Upper lobe of left lung (tissue), 6 donors: ENCODE results near the gene PCBP3. TPM values are rescaled to one million over a fixed set of nuclear protein-coding genes. Genes with fewer than 3 reads are reported as not detected.
"Not testable (repeated sequence)": the region's sequence is repeated elsewhere in the genome, so short reads cannot be mapped to it uniquely, and the experiment has no call there.

Experiments
- ATAC-seq, 2 donors: fragments of 200-7000 bp; cut with Tn5 transposase; one replicate each; pipeline ENCODE4 v1.9.1; 2022; ENCODE audit warnings: mild to moderate bottlenecking in 2 of 2, moderate library complexity in 2 of 2; ENCODE audit not compliant: low FRiP score in 2 of 2
- DNase-seq, 2 donors: peaks; one replicate each; pipeline ENCODE4 v3.0.0-alpha.2; 2019 to 2020
- H3K27ac ChIP-seq, 4 donors: fragments of 200-600 bp; sonication (generic); one replicate each; pipeline ENCODE4 v1.5.1; 2016 to 2019
- H3K27me3 ChIP-seq, 4 donors: fragments of 200-600 bp; sonication (generic); one replicate each; pipeline ENCODE4 v1.5.1; 2017 to 2019
- H3K36me3 ChIP-seq, 4 donors: fragments of 200-600 bp; sonication (generic); one replicate each; pipeline ENCODE4 v1.5.1; 2016 to 2019
- H3K4me1 ChIP-seq, 4 donors: fragments of 200-600 bp; sonication (generic); one replicate each; pipeline ENCODE4 v1.5.1; 2018 to 2019
- H3K4me3 ChIP-seq, 4 donors: fragments of 200-600 bp; sonication (generic); one replicate each; pipeline ENCODE4 v1.5.1; 2017 to 2019; ENCODE audit warnings: mild to moderate bottlenecking in 2 of 4, moderate library complexity in 1 of 4
- H3K9me3 ChIP-seq, 4 donors: fragments of 200-600 bp; sonication (generic); one replicate each; pipeline ENCODE4 v1.5.1; 2018 to 2019
- EP300 ChIP-seq, 4 donors: sonication (generic); formaldehyde crosslinking; IDR thresholded peaks; one replicate each; pipeline ENCODE4 v1.5.1; 2017; ENCODE audit warnings: antibody characterized with exemption in 4 of 4, control low read depth in 2 of 4
- POLR2A ChIP-seq, 4 donors: fragments of 450-650 bp; IDR thresholded peaks; one replicate each; pipeline ENCODE4 v1.5.1; 2016 to 2017; ENCODE audit warnings: antibody characterized with exemption in 4 of 4, mild to moderate bottlenecking in 2 of 4
- POLR2AphosphoS5 ChIP-seq, 2 donors: sonication (generic); formaldehyde crosslinking; IDR thresholded peaks; one replicate each; pipeline ENCODE4 v1.5.1; 2017; ENCODE audit warnings: antibody characterized with exemption in 2 of 2
- WGBS, 2 donors: methylation state at CpG; one replicate each; pipeline ENCODE4 v1.1.5; 2017 to 2018; 5-methylcytosine and 5-hydroxymethylcytosine counted together
- total RNA-seq, 6 donors: library from RNA; depleted of rRNA in 4 of 6; stranded (reverse); fragments of >200 nt in 4 of 6; gene quantifications; one replicate each; pipeline versions ENCODE4 v1.1.0 to v1.2.1, GENCODE V29; 2016 to 2021
- TF ChIP-seq, protein P1 (sequence below), 6 experiments: fragments of 450-650 bp in 4 of 6; fragments of 200-600 bp in 2 of 6; sonication (generic) in 2 of 6; IDR thresholded peaks; one replicate each; pipeline ENCODE4 v1.5.1; 2016 to 2019; ENCODE audit warnings: antibody characterized with exemption in 6 of 6
- donor health status: DM: no; HTN: no; CAD: no; lungs with moderate emphysema.
- donor health status: DM: no; HTN: yes; CAD: no; lungs with severe emphysema.

The PCBP3 gene
- total RNA-seq, 6 donors from 2014 or later = 0.78 to 10.5 (median 3.3) TPM

DNA sequence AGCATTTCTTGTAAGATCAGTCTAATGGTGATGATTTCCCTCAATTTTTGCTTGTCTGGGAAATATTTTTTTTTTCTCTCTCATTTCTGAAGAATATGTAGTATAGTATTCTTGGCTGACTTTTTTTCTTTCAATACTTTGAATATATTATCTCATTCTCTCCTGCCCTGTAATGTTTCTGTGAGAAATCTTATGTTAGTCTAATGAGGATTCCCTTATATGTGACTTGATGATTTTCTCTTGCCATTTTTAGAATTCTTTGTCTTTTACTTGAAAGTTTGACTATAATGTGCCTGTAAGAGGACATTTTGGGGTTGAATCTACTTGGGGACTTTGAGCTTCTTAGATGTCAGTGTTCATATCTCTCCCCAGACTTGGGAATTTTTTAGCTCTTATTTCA lies 40.0 kb upstream of the PCBP3 start:
- TF ChIP-seq POLR2A (IDR thresholded peaks at IDR 0.05) (no peak), EP300 (IDR thresholded peaks at IDR 0.05) (no peak), POLR2AphosphoS5 (IDR thresholded peaks at IDR 0.05) (no peak)
- TF ChIP-seq, protein P1, sequence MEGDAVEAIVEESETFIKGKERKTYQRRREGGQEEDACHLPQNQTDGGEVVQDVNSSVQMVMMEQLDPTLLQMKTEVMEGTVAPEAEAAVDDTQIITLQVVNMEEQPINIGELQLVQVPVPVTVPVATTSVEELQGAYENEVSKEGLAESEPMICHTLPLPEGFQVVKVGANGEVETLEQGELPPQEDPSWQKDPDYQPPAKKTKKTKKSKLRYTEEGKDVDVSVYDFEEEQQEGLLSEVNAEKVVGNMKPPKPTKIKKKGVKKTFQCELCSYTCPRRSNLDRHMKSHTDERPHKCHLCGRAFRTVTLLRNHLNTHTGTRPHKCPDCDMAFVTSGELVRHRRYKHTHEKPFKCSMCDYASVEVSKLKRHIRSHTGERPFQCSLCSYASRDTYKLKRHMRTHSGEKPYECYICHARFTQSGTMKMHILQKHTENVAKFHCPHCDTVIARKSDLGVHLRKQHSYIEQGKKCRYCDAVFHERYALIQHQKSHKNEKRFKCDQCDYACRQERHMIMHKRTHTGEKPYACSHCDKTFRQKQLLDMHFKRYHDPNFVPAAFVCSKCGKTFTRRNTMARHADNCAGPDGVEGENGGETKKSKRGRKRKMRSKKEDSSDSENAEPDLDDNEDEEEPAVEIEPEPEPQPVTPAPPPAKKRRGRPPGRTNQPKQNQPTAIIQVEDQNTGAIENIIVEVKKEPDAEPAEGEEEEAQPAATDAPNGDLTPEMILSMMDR (IDR thresholded peaks at IDR 0.05) = no peak
- no peaks in the 10 kb centered on the region for H3K27me3 ChIP-seq
- no peak for DNase-seq
- ATAC-seq = no peak
- peaks cover 0 to 13% (median 6%) of the 10 kb centered on the region in 4 donors for H3K9me3 ChIP-seq
- no peaks in the 10 kb centered on the region for H3K4me1 ChIP-seq
- H3K27ac ChIP-seq = no peak overlapping the region
- no peaks in the 10 kb centered on the region for H3K36me3 ChIP-seq
- H3K4me3 ChIP-seq = no peak overlapping the region

DNA sequence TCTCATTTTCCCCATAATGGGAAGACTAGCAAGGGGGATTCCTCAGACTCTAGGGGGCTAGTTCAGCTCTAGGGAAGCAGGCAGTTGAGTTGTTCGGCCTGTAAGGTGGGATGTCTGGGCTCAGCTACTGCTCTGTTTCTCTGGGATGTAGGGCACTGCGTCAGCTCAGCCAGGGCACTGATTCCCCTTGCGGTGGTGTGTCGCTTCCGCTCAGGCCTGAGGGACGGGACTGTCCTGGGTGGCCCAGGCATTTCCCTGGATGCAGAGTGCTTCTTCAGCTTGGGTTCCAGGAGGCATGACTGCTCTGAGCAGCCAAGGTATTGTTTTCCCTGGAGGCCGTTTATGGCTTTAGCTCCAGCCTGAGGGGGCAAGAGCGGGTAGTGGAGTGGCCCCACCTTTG lies 38.8 kb upstream of the PCBP3 start:
- not testable (repeated sequence) for H3K27me3 ChIP-seq, H3K4me1 ChIP-seq, H3K36me3 ChIP-seq, H3K27ac ChIP-seq, H3K4me3 ChIP-seq, ATAC-seq
- H3K9me3 ChIP-seq = peaks cover 0 to 13% (median 6%) of the 10 kb centered on the region in 4 donors
- peak in 1 of 2 donors; percentile 6 for DNase-seq
- 94% methylated on average over 6 of the region's 8 CpGs; no CpG with 5 or more reads in 1 of the 2 donors for WGBS, 2 donors

DNA sequence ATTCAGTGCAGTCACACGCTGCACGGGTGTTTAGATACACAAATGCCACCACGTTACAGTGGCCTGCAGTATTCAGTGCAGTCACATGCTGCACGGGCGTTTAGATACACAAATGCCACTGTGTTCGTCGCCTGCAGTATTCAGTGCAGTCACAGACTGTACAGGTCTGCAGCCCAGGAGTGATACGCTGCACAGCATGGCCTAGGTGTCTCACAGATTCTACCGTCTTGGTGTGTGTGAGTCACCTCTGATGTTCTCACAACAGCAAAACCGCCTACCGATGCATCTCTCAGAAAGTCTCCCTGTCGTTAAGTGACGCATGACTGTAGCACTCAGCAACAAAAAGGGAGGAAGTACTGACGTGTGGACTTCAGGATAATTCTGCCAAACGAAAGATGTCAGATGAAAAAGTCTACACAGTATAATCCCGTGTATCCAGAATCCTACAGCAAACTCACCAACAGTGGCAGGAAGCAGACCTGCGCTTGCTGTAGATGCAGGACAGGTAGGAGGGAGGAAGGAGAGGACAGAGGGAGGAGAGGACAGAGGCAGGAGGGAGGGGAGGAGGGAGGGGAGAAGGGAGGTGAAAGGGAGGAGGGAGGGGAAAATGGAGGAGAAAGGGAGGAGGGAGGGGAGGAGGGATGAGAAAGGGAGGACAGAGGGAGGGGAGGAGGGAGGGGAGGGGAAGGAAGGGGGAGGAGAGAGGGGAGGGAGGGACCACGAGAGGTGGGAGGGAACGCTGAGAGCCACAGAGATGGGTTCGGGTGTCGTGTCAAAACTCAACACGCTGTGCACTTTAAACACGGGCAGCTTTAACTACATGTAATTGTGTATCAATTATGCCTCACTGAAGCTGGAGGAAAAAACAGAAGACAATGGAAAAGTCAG lies 36.3 kb upstream of the PCBP3 start:
- H3K27ac ChIP-seq = no peak overlapping the region
- ATAC-seq (no peak), DNase-seq (peak in 1 of 2 donors; percentile 10)
- WGBS, 2 donors = 63 to 70% methylated on average over 17 to 23 of the region's 23 CpGs
- H3K4me1 ChIP-seq = no peaks in the 10 kb centered on the region
- TF ChIP-seq EP300 (IDR thresholded peaks at IDR 0.05) (no peak), POLR2A (IDR thresholded peaks at IDR 0.05) (no peak), POLR2AphosphoS5 (IDR thresholded peaks at IDR 0.05) (no peak)
- TF ChIP-seq, protein P1 (IDR thresholded peaks at IDR 0.05) = no peak
- no peaks in the 10 kb centered on the region for H3K27me3 ChIP-seq
- no peak overlapping the region for H3K4me3 ChIP-seq
- H3K36me3 ChIP-seq = no peaks in the 10 kb centered on the region
- peaks cover 0 to 13% (median 6%) of the 10 kb centered on the region in 4 donors for H3K9me3 ChIP-seq

DNA sequence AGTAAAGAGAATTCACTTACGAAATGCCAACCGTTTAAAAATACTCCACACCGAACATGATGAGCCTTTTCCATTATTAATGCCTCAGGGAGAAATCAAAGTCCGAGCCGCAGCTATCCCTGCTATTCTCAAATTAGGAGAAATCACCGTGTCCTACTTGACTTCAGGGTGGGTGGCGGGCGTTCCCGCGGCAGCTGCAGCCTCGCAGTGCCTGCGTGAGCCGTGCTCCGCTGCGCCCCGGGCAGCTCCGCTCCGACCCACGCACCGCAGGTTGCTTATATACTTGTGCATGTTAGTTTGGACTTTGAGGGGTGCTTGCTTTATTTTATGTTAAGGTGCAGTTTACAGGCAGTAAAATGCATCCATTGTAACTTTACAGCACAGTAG lies 35.6 kb upstream of the PCBP3 start:
- H3K4me3 ChIP-seq = no peak overlapping the region
- no peak for TF ChIP-seq POLR2A (IDR thresholded peaks at IDR 0.05)
- WGBS, 2 donors = 87 to 88% methylated on average over 20 of the region's 20 CpGs
- no peak overlapping the region for H3K27ac ChIP-seq
- DNase-seq = peak in 1 of 2 donors; percentile 70
- H3K36me3 ChIP-seq = no peaks in the 10 kb centered on the region
- peaks cover 0 to 13% (median 5%) of the 10 kb centered on the region in 4 donors for H3K9me3 ChIP-seq
- H3K27me3 ChIP-seq = no peaks in the 10 kb centered on the region
- no peaks in the 10 kb centered on the region for H3K4me1 ChIP-seq
- no peak for ATAC-seq

DNA sequence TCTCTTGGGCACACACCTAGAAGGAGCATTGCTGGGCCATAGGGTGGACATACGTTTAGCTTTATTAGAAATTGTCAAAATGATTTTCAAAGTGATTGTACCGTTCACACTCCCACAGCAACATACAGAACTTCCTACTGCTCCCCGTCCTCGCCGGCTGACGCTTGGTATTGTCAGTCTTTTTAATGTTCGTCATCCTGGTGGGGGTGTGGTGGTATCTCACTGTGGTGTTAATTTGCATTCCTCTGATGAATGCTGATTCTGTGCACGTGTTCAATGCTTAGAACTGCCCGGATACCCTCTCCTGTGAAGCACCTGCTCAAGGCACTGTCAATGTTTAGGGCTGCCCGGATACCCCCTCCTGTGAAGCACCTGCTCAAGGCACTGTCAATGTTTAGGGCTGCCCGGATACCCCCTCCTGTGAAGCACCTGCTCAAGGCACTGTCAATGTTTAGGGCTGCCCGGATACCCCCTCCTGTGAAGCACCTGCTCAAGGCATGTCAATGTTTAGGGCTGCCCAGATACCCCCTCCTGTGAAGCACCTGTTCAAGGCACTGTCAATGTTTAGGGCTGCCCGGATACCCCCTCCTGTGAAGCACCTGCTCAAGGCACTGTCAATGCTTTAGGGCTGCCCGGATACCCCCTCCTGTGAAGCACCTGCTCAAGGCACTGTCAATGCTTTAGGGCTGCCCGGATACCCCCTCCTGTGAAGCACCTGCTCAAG lies 34.6 kb upstream of the PCBP3 start:
- H3K36me3 ChIP-seq, H3K27me3 ChIP-seq, ATAC-seq, H3K9me3 ChIP-seq, H3K27ac ChIP-seq, H3K4me1 ChIP-seq, H3K4me3 ChIP-seq: not testable (repeated sequence)
- 68 to 74% methylated on average over 14 to 15 of the region's 15 CpGs for WGBS, 2 donors
- peak in 1 of 2 donors; percentile 8 for DNase-seq

DNA sequence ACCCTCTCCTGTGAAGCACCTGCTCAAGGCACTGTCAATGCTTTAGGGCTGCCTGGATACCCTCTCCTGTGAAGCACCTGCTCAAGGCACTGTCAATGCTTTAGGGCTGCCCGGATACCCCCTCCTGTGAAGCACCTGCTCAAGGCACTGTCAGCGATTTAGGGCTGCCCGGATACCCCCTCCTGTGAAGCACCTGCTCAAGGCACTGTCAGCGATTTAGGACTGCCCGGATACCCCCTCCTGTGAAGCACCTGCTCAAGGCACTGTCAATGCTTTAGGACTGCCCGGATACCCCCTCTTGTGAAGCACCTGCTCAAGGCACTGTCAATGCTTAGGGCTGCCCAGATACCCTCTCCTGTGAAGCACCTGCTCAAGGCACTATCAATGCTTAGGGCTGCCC lies 33.9 kb upstream of the PCBP3 start:
- peak in 1 of 2 donors; percentile 2 for DNase-seq
- 91% methylated on average over 6 of the region's 6 CpGs; no CpG with 5 or more reads in 1 of the 2 donors for WGBS, 2 donors
- not testable (repeated sequence) for H3K36me3 ChIP-seq, H3K27me3 ChIP-seq, H3K4me1 ChIP-seq, H3K27ac ChIP-seq, ATAC-seq, H3K4me3 ChIP-seq, H3K9me3 ChIP-seq
